HG03378 (cell line): ENCODE results near the gene DNAH9.
A peak's percentile ranks its signal among the peaks of the same experiment; 100 is the strongest.
"Not testable (repeated sequence)": the region's sequence is repeated elsewhere in the genome, so short reads cannot be mapped to it uniquely, and the experiment has no call there.

Experiments
- ATAC-seq: cut with Tn5 transposase; IDR thresholded peaks from one replicate; pipeline ENCODE4 v1.9.1; 2021; ENCODE audit warnings: mild to moderate bottlenecking, moderate library complexity; ENCODE audit not compliant: unreplicated experiment

DNAH9 gene

GRCh38 chr17:11952610-11953009 is 354.3 kb downstream of the DNAH9 start:
- ATAC-seq, result no peak

- no peak for ATAC-seq
Measured at GRCh38 chr17:11953924-11954323, 355.7 kb downstream of the DNAH9 start.

DNA sequence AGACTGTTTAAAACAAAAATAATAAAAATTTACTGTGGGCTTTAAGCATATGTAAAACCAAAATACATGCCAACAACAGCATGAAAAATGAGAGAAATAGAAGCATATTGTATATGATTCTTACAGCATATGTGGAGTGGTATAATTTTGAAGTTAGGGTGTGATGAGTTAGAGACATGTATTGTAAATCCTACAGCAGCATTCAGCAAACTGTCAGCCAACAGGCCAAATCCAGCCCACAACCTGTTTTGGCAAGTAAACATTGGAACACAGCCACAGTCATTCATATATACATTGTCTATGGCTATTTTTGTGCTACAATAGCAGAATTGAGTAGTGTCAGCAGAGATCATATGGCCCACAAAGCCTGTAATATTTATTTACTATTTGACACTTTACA is 356.7 kb downstream of the DNAH9 start:
- ATAC-seq, result no peak

DNA sequence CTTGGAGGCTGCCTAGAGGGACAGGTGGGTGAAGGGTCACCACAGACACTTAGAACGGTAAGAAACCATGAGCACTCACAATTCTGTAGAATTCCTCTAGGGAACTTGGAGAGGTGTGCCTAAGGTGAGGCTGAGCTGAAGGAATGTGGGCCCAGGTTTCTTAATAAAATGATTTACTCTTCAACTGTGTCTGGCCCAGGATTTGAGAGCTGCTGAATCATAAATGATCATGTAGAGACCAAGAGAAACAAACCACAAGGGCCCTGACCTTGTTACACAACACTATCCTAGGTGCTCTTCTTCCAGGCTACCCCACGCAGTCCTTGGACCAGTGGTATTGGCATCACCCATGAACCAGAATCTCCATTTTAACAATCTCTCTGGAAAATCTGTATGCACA is 371.3 kb downstream of the DNAH9 start:
- no peak for ATAC-seq

DNA sequence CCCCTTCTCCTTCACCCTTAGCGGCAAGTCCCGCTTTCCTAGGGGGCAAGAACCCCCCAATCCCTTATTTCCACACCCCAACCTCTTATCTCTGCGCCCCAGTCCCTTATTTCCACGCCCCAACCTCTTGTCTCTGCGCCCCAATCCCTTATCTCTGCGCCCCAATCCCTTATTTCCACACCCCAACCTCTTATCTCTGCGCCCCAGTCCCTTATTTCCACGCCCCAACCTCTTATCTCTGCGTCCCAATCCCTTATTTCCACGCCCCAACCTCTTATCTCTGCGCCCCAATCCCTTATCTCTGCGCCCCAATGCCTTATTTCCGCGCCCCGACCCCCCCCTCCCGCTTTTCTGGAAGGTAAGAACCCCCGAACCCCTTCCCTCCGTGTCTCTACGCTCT is 374.5 kb downstream of the DNAH9 start:
- ATAC-seq, result not testable (repeated sequence)

DNA sequence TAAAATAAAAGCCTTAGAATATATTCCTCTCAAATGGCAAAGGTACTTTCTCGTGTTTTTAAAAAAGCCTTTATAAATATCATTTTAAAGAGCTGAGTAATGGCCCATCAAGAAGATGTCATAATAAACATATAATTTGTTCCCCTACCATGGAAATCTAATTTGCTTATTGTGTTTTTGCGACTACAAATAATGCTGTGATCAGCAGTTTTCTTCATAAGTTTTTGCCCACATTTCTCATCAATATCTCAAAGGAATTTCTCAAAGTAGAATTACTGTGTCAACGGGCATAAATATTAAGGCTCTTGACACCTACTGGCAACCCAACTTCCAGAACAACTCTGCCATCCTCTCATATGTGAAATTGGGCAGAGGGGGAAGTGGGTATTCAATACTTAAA is 381.5 kb downstream of the DNAH9 start:
- no peak for ATAC-seq

DNA sequence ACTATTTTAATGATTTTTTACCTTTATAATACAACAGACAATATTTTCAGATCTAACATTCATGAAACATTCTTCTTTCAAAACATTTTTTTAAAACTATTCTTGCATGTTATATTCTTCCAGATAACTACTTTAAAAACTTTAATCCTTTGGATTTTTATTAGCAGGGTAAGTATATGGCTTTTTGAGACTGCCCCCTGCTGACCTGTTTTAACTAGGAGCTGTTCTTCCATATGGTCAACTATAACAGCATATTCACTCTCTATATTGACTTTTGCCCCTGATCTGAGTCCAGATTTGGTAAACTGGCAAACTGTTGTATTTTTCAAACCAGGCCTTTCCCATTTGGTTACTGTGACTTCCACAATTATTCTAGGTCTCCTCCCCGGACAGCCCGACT is 382.5 kb downstream of the DNAH9 start:
- no peak for ATAC-seq

- ATAC-seq, result no peak
Measured at GRCh38 chr17:11981862-11982261, 383.6 kb downstream of the DNAH9 start.

GRCh38 chr17:11986179-11986941 is 388.1 kb downstream of the DNAH9 start:
- ATAC-seq, result no peak

DNA sequence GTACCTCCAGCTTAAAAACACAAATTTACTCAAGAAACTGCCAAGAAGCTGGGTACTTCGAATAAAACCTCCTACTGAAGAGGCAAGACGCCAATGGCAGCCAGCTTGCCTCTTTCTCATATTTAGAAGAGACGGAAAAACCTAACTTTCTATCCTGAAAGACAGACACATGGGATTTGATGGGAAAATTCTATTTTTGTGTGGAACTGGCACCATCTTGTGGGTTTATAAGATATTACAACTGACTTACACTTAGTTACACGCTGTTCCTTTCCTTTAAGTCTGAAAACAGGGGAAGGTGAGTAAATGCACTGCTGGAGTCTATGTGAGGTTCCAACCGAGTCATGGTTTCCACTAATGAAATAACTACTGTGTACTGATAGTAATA is 388.7 kb downstream of the DNAH9 start:
- ATAC-seq, result no peak

DNA sequence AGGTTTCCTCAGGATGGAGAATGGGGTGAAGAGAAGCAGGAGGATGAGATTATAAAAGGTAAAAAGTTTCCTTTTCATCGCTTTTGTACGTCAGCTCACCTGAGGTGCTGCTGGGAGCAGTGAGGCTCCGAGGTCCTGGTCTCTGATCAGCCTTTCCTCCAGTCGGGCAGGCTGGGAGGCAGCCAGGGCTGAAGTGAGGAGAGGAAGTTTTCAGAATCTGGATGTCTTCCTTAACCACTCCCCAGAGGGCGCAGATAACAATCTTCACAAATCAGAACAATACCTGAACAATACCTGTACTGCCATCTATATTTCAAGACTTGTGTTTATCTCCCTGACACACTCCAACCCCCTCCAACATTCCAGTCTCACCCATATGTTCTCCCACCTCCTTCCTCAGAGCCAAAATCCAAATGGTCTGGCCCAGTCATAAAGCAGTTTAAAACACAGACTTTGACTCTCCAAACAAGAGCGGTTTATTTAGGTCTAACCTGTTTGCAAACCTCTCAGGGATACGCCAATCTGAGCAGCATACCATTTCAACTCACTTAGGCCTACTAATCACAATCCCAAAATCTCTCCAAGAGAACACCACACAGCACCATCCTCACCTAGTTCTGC is 392.2 kb downstream of the DNAH9 start:
- ATAC-seq, result no peak

DNA sequence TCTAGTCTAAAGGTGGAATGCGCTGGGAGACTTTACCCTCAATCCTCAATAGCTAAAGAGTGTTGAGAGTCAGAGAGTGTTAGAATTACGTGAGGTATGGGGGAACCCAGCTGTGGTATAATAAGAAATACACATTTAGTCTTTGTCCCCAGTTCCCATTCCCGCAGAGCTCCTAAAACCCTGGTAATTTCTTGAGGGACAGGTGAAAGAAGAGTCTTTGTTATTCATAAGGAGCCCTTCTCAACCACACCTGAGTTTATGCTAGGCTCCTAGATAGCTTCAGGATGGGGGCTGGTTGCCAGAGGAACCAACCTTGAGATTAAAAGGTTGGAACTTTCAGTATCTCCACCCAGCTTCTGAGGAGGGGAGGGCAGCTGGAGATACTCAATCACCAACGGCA is 393.2 kb downstream of the DNAH9 start:
- no peak for ATAC-seq

DNA sequence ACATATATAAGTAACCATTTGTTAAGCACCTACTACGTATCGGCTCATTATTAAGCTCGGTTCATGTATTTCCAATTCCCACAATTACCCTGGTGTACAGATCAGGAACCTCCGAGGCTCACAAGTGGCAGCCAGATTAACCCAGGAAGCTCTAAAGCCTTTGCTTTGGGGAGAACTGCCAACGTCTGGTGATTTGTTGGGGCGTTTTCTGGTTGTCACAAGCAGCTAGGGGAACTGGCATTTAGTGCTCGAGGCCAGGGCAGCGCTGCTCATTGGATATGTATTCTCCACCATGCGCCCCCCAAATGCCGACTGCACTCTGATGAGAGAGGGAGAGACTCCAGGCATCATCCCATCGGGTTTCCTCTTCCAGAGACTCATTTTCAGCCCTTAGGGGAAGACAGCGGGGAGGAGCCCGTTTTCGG is 398.5 kb downstream of the DNAH9 start:
- peak; percentile 42 for ATAC-seq

DNA sequence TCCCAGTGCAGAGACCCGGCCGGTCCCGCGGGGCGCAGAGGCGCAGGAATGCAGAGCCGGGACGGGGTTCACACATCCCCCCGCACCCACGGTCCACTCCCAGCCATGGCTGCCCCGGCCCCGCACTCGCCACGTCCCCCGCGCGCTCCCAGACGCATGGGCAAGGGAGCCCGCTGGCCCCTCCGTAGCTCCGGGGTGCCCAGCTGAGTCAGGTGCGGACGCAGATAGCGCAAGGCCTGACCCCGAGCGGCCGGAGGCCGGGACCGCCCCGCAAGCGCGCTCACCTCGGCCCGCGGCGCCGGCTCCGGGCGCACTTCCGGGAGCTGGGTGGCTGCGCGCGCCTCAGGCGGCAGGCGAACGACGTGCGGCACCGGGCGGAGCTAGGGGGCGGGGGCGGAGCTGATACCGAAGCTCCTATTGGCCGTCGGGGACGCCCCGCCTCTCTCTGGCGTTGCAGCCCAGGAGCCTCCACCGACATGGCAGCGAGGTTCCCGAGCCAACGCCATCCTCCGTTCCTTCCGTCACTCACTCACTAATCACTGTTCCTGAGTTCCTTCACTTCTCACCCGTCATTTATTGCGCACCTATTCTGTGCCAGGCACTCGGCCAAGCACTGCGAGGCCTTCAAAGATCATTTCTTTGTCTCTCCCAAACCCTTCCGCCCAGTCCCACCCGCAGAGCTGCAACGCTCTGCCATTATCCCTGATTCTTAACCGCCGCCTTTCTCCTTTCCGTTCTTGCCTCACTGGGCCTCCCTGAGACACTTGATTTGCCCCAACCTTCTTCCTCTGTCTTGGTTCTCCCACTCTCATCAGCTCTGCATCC is 399.1 kb downstream of the DNAH9 start, which contains the start of gene ZNF18:
Gene ZNF18 (minus strand): TSS at position 329 of the 825 bp plus-strand sequence. CDS start 4,646 bp downstream, outside the sequence.
- ATAC-seq, result peak; percentile 89

- ATAC-seq, result no peak
Measured at GRCh38 chr17:11997972-11998233, 399.6 kb downstream of the DNAH9 start.

DNA sequence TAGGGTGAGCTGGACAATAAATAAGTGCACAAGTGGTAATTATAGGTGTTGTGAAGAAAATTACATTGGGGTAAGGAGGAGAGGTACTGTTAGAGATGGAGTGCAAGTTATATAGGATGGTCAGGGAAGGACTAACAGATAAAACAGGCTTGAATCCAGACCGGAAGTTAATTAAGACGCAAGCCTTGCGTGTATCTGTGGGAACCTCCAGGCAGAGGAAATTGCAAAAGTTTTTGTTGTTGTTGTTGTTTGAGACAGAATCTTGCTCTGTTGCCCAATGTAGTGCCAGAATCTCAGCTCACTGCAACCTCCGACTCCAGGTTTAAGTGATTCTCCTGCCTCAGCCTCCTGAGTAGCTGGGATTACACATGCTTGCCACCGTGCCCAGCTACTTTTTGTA is 401.4 kb downstream of the DNAH9 start:
- ATAC-seq, result no peak

DNA sequence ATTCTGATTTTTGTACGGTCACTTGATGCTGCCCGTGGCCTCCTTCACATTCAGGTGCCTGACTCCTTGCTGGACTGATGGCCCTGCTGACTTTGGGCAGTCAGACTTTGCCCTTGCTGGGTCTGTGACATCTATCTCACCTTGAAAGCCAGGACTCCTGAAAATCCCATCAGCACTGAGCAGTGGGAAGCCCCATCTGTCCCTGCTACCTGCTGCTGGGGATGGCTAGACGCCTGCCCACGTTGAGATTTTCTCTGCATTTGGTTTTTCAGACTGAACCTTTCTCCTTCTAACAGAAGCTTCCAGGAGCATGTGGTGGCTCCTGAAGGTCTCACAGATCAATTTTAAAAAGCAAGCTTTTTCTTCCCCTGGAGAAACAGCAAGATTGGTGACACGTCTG is 409.2 kb downstream of the DNAH9 start:
- no peak for ATAC-seq
